GM12873 (cell line): ENCODE measurements around the gene TSSK3.

Experiments
- CTCF ChIP-seq: IDR thresholded peaks from 2 replicates; pipeline ENCODE4 v1.5.1; 2012; ENCODE audit warnings: low read depth, mild to moderate bottlenecking, moderate library complexity, low read length, control low read depth; ENCODE audit not compliant: insufficient read depth; ENCODE audit errors: missing control alignments

Gene TSSK3

GRCh38 chr1:32358435-32358834 is 3.9 kb upstream of the TSSK3 start:
- TF ChIP-seq CTCF = no peak

- no peak for TF ChIP-seq CTCF
Observed at GRCh38 chr1:32361308-32361673, 1.0 kb upstream of the TSSK3 start.

GRCh38 chr1:32361674-32362473 is 465 bp upstream of the TSSK3 start:
- no peak for TF ChIP-seq CTCF

- no peak for TF ChIP-seq CTCF
Observed at GRCh38 chr1:32363713-32364112, 1.4 kb downstream of the TSSK3 start.

- no peak for TF ChIP-seq CTCF
Observed at GRCh38 chr1:32364836-32365235, 2.5 kb downstream of the TSSK3 start.

GRCh38 chr1:32365445-32365844 is 3.1 kb downstream of the TSSK3 start:
- no peak for TF ChIP-seq CTCF

GRCh38 chr1:32367912-32368635 is 5.7 kb downstream of the TSSK3 start:
- TF ChIP-seq CTCF = no peak
